Testis (tissue), 5 donors: ENCODE results near the gene NAT14. TPM values are rescaled to one million over a fixed set of nuclear protein-coding genes. Genes with fewer than 3 reads are reported as not detected.

Experiments
- DNase-seq: peaks from one replicate; pipeline ENCODE4 v3.0.0-alpha.2; 2019
- H3K27ac ChIP-seq, 2 donors: fragments of 200-600 bp; sonication (generic); one replicate each; pipeline ENCODE4 v1.5.1; 2019
- H3K27me3 ChIP-seq: fragments of 200-600 bp; sonication (generic); one replicate; pipeline ENCODE4 v1.5.1; 2019
- H3K36me3 ChIP-seq: fragments of 200-600 bp; sonication (generic); one replicate; pipeline ENCODE4 v1.5.1; 2017; ENCODE audit warnings: low read depth; ENCODE audit errors: missing control alignments
- H3K4me1 ChIP-seq: fragments of 200-600 bp; sonication (generic); one replicate; pipeline ENCODE4 v1.5.1; 2019
- H3K4me3 ChIP-seq, 2 donors: fragments of 200-600 bp; sonication (generic); one replicate each; pipeline ENCODE4 v1.5.1; 2017 to 2019
- H3K9me3 ChIP-seq: fragments of 200-600 bp; sonication (generic); one replicate; pipeline ENCODE4 v1.5.1; 2017
- CTCF ChIP-seq, 3 experiments: fragments of 450-650 bp in 2 of 3; fragments of 200-600 bp in 1 of 3; sonication (generic) in 1 of 3; IDR thresholded peaks; one replicate each; pipeline ENCODE4 v1.5.1; 2016 to 2019; ENCODE audit warnings: antibody characterized with exemption in 3 of 3, mild to moderate bottlenecking in 2 of 3, moderate library complexity in 1 of 3
- POLR2A ChIP-seq: fragments of 450-650 bp; IDR thresholded peaks from one replicate; pipeline ENCODE4 v1.6.1; 2017; ENCODE audit warnings: antibody characterized with exemption, mild to moderate bottlenecking, moderate library complexity
- WGBS, 2 donors: methylation state at CpG; one replicate each; pipeline ENCODE4 v1.1.5; 2018; 5-methylcytosine and 5-hydroxymethylcytosine counted together
- intact Hi-C: fragments of 100-400 bp; cut with DNase I; formaldehyde crosslinking; loops from one replicate; pipeline ENCODE4 v1.15.1; 2023; ENCODE audit warnings: low total_unique reads
- long read RNA-seq, 2 donors: transcript quantifications; one replicate each; lab custom pipeline, GENCODE V29; 2026
- polyA plus RNA-seq: library from polyadenylated mRNA; stranded (reverse); fragments of 350-450 nt; fragmentation: Illumina TruSeq; extraction: RNeasy Lipid Tissue Mini Kit (QIAGEN cat#74804); gene quantifications from one replicate; pipeline ENCODE4 v1.2.3, GENCODE V29; 2014; ENCODE audit warnings: low read depth, low replicate concordance; ENCODE audit not compliant: insufficient read depth
- total RNA-seq, 2 donors: library from RNA; depleted of rRNA; stranded (reverse); fragments of >200 nt; gene quantifications; one replicate each; pipeline ENCODE4 v1.2.3, GENCODE V29; 2016

Gene NAT14
- total RNA-seq (10 to 100 TPM; 12.0 to 16.0 TPM), polyA plus RNA-seq (17.3 TPM)
- long read RNA-seq, donor 1, transcript NAT14-201 (3 exons, 1,536 nt), result major isoform, 11 of 13 reads
- long read RNA-seq, donor 1, partial matches to known transcripts, result 0 of 13 reads
- long read RNA-seq, donor 1, other reads (novel, unspliced or antisense), result 0 of 13 reads
- long read RNA-seq, donor 2, transcript NAT14-201 (3 exons, 1,536 nt), result major isoform, 7 of 18 reads
- long read RNA-seq, donor 2, partial matches to known transcripts, result 10 of 18 reads
- long read RNA-seq, donor 2, other reads (novel, unspliced or antisense), result 0 of 18 reads

GRCh38 chr19:55484593-55485438 is at the start of gene NAT14:
NAT14 (plus strand) TSS chr19:55485188; CDS start chr19:55485709, 521 bp downstream.
- Histone ChIP-seq H3K27ac (peak within 1 kb of the TSS; percentile 78 to 94), H3K36me3 (no peaks in the 10 kb centered on the region), H3K27me3 (no peaks in the 10 kb centered on the region), H3K4me1 (peaks cover 51% of the 10 kb centered on the region), H3K9me3 (no peaks in the 10 kb centered on the region), H3K4me3 (peak within 1 kb of the TSS; percentile 57 to 74)
- TF ChIP-seq CTCF (IDR thresholded peaks at IDR 0.05) (no peak), POLR2A (no peak)
- DNase-seq, result peak; percentile 69
- WGBS, 2 donors, result 1 to 13% methylated on average over 7 to 78 of the region's 78 CpGs
- intact Hi-C loops, result no loop called here

- no peaks in the 10 kb centered on the region for H3K4me1 ChIP-seq
- DNase-seq, result no peak
- H3K27ac ChIP-seq, result no peak overlapping the region
- intact Hi-C loops, result no loop called here
- WGBS, 2 donors, result 33 to 39% methylated on average over 8 of the region's 8 CpGs
- H3K4me3 ChIP-seq, result no peak overlapping the region
- no peaks in the 10 kb centered on the region for H3K27me3 ChIP-seq
- H3K36me3 ChIP-seq, result no peaks in the 10 kb centered on the region
- H3K9me3 ChIP-seq, result no peaks in the 10 kb centered on the region
- TF ChIP-seq POLR2A, result no peak
- no peak for TF ChIP-seq CTCF (IDR thresholded peaks at IDR 0.05)
Measured at GRCh38 chr19:55436847-55437246, 48.1 kb upstream of the NAT14 start.

GRCh38 chr19:55437410-55437809 is 47.6 kb upstream of the NAT14 start:
- Histone ChIP-seq H3K27ac (no peak overlapping the region), H3K36me3 (no peaks in the 10 kb centered on the region), H3K27me3 (no peaks in the 10 kb centered on the region), H3K4me1 (no peaks in the 10 kb centered on the region), H3K4me3 (no peak overlapping the region), H3K9me3 (no peaks in the 10 kb centered on the region)
- WGBS, 2 donors, result 1 to 2% methylated on average over 17 of the region's 17 CpGs
- intact Hi-C loops, result no loop called here
- DNase-seq, result peak; percentile 73
- TF ChIP-seq CTCF (IDR thresholded peaks at IDR 0.05) (no peak), POLR2A (no peak)

- Histone ChIP-seq H3K36me3 (no peaks in the 10 kb centered on the region), H3K9me3 (no peaks in the 10 kb centered on the region), H3K4me1 (no peaks in the 10 kb centered on the region), H3K27me3 (no peaks in the 10 kb centered on the region), H3K27ac (no peak overlapping the region), H3K4me3 (no peak overlapping the region)
- WGBS, 2 donors, result 68 to 72% methylated on average over 5 of the region's 5 CpGs
- intact Hi-C loops, result no loop called here
- no peak for DNase-seq
- TF ChIP-seq POLR2A (no peak), CTCF (IDR thresholded peaks at IDR 0.05) (no peak)
Measured at GRCh38 chr19:55439052-55439451, 45.9 kb upstream of the NAT14 start.
